ENCODE data around the gene GAGE12J. TPM values are rescaled to one million over a fixed set of nuclear protein-coding genes. Genes with fewer than 3 reads are reported as not detected.
"Not testable (repeated sequence)": the region's sequence is repeated elsewhere in the genome, so short reads cannot be mapped to it uniquely, and the experiment has no call there.

The GAGE12J gene
- total RNA-seq, 1 experiment from 2014 or later = not detected

DNA sequence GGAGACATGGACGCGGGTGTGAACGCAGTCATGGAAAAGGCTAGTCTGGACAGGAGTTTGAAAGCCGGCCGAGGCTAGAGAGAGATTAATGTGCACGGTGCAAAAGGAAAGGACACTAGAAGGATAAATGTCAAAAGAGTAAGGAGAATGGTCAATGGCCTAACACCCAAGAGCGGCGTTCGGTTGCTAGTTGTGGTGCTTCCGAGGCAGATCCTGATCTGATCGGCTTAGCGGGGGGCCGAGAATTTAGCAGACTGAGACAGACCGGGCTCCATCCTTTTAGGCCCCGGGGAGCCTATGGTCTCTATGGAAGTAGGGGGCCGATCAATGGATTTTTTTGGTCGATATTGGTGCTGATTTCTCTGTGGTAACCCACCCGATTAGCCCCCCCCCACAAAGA is 11.5 kb upstream of the GAGE12J start:
- no peak for DNase-seq (ENCODE audit: low spot score)

DNA sequence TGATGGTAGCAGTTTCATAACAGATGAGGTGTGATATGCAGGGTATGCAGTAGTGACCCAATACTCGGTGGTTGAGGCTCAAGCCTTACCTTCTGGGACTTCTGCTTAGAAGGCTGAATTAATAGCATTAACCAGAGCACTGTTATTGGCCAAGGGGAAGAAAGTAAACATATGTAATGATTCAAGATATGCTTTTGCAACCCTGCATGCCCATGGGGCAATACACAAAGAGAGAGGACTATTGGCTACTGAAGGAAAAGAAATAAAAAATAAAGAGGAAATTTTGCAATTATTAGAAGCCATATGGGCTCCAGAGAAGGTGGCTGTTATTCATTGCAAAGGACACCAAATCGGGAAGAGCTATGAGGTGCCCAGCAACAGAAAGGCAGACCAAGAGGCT is 9.7 kb upstream of the GAGE12J start:
- no peak for DNase-seq (ENCODE audit: low spot score)

DNA sequence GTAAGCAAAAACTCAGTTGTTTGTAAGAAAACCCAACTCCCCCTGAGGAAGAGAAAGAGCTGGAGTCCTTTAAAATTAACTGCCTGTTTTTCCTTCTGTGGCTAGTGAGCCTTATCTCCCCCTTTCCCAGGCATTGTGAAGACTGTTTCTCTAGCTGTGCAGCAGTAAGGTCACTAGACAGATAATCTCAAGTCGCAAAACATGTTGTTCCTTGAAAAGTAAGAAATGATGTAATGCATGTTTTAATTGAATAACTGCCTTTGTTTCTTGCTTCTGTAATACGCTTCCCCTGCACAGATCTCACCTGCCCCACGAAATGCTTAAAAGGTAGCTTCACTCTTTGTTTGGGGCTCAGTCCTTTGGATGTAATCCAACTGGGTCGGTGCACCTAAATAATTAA is 5.8 kb upstream of the GAGE12J start:
- DNase-seq (ENCODE audit: low spot score) = no peak

DNA sequence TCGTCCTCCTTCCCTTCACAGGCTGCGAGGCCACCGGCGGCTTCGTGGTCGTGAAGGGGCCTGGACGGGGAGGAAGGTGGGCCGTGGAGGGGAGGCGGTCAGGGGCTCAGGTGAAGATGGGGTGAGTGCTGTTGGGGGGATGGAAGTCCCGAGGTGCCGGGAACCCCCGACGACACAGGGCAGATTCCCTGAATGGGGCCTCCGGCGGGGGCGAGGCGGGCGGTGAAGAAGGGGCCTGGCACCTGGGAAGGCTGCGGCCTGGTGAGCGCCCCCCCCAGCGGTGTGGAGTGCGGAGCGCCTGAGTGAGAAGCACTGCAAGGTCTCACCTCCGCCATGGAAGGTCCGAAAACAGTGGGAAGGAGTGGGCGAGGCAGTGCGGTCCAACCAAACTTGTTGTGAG is 429 bp downstream of the GAGE12J start:
- DNase-seq (ENCODE audit: low spot score) = not testable (repeated sequence)

DNA sequence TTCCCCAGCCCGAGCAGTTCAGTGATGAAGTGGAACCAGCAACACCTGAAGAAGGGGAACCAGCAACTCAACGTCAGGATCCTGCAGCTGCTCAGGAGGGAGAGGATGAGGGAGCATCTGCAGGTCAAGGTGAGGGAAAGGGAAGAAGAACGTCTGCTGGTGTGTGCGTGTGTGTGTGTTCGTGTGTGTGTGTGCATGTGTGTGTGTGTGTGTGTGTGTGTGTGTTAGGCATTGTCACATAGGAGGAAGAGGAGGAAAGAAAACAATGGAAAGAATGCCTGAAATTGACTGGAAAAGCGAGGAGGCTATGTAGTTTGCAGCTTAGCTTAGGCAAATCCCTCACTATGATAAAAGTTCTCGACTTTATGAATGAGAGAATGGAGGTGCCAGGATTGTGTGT is 1.9 kb downstream of the GAGE12J start:
- DNase-seq (ENCODE audit: low spot score) = not testable (repeated sequence)

DNA sequence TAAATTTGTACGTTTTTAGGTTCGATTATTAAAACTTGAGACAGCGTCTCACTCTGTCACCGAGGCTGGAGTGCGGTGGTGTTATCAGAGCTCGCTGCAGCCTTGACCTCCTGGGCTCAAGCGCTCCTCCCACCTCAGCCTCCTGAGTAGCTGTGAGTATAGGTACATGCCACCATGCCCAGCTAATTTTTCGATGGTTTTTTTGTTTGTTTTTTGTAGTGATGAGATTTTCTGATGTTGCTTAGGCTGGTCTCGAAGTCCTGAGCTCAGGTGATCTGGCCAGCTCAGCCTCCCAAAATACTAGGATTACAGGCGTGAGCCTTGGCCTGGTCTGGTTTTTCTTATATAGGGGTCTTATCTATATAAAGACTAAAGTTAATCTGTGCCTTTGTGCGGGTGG is 8.6 kb downstream of the GAGE12J start:
- DNase-seq (ENCODE audit: low spot score) = not testable (repeated sequence)

DNA sequence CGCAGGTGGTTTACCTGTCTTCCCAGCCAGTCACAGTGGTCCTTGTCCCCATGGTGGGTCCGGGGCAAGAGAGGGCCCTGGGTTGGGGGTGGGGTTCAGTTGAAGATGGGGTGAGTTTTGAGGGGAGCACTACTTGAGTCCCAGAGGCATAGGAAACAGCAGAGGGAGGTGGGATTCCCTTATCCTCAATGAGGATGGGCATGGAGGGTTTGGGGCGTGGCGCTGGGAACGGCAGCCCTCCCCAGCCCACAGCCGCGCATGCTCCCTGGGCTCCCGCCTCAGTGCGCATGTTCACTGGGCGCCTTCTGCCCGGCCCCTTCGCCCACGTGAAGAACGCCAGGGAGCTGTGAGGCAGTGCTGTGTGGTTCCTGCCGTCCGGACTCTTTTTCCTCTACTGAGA is 9.4 kb downstream of the GAGE12J start, which contains the start of gene GAGE13:
Gene GAGE13, plus strand, starts transcription at position 301 of the 400 bp plus-strand sequence. CDS start 1,156 bp downstream, outside the sequence.
- not testable (repeated sequence) for DNase-seq (ENCODE audit: low spot score)

DNA sequence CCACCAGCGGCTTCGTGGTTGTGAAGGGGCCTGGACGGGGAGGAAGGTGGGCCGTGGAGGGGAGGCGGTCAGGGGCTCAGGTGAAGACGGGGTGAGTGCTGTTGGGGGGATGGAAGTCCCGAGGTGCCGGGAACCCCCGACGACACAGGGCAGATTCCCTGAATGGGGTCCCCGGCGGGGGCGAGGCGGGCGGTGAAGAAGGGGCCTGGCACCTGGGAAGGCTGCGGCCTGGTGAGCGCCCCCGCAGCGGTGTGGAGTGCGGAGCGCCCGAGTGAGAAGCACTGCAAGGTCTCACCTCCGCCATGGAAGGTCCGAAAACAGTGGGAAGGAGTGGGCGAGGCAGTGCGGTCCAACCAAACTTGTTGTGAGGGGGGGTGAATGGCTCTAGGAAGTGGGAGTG is 10.0 kb downstream of the GAGE12J start:
- not testable (repeated sequence) for DNase-seq (ENCODE audit: low spot score)

DNA sequence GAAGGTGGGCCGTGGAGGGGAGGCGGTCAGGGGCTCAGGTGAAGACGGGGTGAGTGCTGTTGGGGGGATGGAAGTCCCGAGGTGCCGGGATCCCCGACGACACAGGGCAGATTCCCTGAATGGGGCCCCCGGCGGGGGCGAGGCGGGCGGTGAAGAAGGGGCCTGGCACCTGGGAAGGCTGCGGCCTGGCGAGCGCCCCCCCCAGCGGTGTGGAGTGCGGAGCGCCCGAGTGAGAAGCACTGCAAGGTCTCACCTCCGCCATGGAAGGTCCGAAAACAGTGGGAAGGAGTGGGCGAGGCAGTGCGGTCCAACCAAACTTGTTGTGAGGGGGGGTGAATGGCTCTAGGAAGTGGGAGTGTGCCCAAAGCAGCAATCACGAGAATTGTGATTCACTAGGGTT is 19.6 kb downstream of the GAGE12J start:
- not testable (repeated sequence) for DNase-seq (ENCODE audit: low spot score)

DNA sequence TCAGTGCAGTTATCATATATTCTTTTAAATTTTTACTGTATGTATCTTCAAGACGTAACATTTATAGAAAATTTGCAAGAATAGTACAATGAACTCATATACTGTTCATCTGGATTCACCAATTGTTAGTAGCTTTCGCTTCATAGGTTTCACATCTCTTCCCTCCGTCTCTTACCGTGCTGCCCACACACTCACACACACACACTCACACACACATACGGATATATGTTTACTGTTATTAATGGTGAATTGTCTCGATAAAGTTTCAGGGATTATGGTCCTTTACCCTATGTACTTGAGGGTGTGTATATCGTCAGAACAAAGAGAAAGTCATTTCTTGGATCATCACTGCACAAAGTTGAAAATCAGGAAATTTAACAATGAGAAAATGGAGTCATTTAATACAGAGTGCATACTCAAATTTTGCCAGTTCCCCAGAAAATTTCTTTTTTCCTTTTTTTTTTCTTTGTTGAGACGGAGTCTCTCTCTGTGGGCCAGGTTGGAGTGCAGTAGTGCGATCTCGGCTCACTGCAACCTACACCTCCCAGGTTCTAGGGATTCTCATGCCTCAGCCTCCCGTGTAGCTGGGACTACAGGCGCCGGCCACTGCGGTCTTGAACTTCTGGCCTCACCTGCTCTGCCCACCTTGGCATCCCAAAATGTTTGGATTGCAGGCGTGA is 22.8 kb downstream of the GAGE12J start:
- DNase-seq (ENCODE audit: low spot score) = not testable (repeated sequence)

DNA sequence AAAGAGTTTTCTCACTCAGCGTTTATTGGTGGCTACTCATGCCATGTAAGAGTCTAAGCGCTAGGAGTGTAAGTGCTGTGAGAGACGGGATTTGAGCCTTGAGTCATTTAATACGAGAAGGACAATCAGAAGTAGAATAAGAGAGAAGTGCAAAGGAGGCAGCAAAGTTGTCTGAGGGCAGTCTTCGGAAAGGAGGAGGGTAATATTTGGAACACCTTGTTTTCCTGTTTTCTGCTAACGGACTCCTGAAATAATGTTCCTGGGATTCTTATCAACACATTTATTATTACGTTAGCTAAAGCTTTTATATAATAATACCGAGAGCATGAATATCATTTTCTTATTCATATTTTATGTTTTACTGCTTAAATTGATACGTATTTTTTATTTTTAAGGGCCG is 23.6 kb downstream of the GAGE12J start:
- DNase-seq (ENCODE audit: low spot score) = not testable (repeated sequence)

DNA sequence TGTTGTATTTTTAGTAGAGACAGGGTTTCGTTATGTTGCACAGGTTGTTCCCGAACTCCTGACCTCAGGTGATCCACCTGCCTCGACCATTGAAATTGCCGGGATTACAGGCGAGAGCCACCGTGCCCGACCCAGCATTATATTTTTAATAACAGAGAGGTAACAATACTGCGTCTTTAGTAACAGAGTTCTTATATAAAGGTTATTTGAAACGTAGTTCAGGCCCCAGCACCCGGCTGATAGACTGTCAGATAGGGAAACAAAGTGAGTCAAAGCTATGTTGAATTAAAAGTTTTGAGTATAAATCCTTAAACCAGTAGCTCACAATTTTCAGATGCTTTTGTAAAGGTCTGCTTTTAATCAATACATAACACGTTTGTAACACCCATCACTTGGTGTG is 24.3 kb downstream of the GAGE12J start:
- DNase-seq (ENCODE audit: low spot score) = not testable (repeated sequence)

Other genes starting within 250 kb of the GAGE12J start
- gene PRAF2, start 248.0 kb upstream of the GAGE12J start, total RNA-seq (2014; rRNA removed; shearing (Covaris generic)) = 0.15 and 0.57 TPM in 2 replicates
- 46.5 and 65.5 TPM in 2 replicates for gene WDR45, start 242.2 kb upstream of the GAGE12J start, total RNA-seq (2014; rRNA removed; shearing (Covaris generic))
- gene GPKOW, start 198.3 kb upstream of the GAGE12J start, total RNA-seq (2014; rRNA removed; shearing (Covaris generic)) = 39.4 and 41.6 TPM in 2 replicates
- gene MAGIX, start 159.3 kb upstream of the GAGE12J start, total RNA-seq (2014; rRNA removed; shearing (Covaris generic)) = 12.6 and 13.6 TPM in 2 replicates
- 27.3 and 28.1 TPM in 2 replicates for gene PLP2, start 150.1 kb upstream of the GAGE12J start, total RNA-seq (2014; rRNA removed; shearing (Covaris generic))
- gene PRICKLE3, start 135.7 kb upstream of the GAGE12J start, total RNA-seq (2014; rRNA removed; shearing (Covaris generic)) = 19.0 and 22.3 TPM in 2 replicates
- gene SYP, start 121.8 kb upstream of the GAGE12J start, total RNA-seq (2014; rRNA removed; shearing (Covaris generic)) = 0.61 and 1.1 TPM in 2 replicates
- not detected in 2 replicates for gene CACNA1F, start 88.7 kb upstream of the GAGE12J start, total RNA-seq (2014; rRNA removed; shearing (Covaris generic))
- gene CCDC22, start 86.6 kb upstream of the GAGE12J start, total RNA-seq (2014; rRNA removed; shearing (Covaris generic)) = 25.0 and 27.7 TPM in 2 replicates
- not detected in 2 replicates for gene FOXP3, start 57.3 kb upstream of the GAGE12J start, total RNA-seq (2014; rRNA removed; shearing (Covaris generic))
- 7.2 and 7.3 TPM in 2 replicates for gene PPP1R3F, start 52.2 kb upstream of the GAGE12J start, total RNA-seq (2014; rRNA removed; shearing (Covaris generic))
- gene GAGE10, start 18.4 kb upstream of the GAGE12J start, total RNA-seq (2014; rRNA removed; shearing (Covaris generic)) = not detected in 2 replicates
- not detected in 2 replicates for gene GAGE13, start 9.5 kb downstream of the GAGE12J start, total RNA-seq (2014; rRNA removed; shearing (Covaris generic))
- not detected in 2 replicates for gene GAGE12C, start 210.1 kb downstream of the GAGE12J start, total RNA-seq (2014; rRNA removed; shearing (Covaris generic))
- gene GAGE12D, start 219.7 kb downstream of the GAGE12J start, total RNA-seq (2014; rRNA removed; shearing (Covaris generic)) = not detected in 2 replicates
- not detected in 2 replicates for gene GAGE12E, start 229.3 kb downstream of the GAGE12J start, total RNA-seq (2014; rRNA removed; shearing (Covaris generic))
- gene GAGE12F, start 238.8 kb downstream of the GAGE12J start, total RNA-seq (2014; rRNA removed; shearing (Covaris generic)) = not detected in 2 replicates
- not detected in 2 replicates for gene GAGE12G, start 248.4 kb downstream of the GAGE12J start, total RNA-seq (2014; rRNA removed; shearing (Covaris generic))